HepG2 (cell line): ENCODE measurements around the gene SRSF3. TPM values are rescaled to one million over a fixed set of nuclear protein-coding genes. Genes with fewer than 3 reads are reported as not detected.

Experiments used
- RBFOX2 ChIP-seq: fragments of 200-400 bp; formaldehyde crosslinking; IDR thresholded peaks from 2 replicates; pipeline ENCODE4 v1.6.1; 2017; ENCODE audit warnings: low read depth, mild to moderate bottlenecking, low read length
- RBM22 ChIP-seq: fragments of 200-400 bp; formaldehyde crosslinking; optimal IDR thresholded peaks from 2 replicates; pipeline ENCODE3; 2017; ENCODE audit warnings: mild to moderate bottlenecking, low read length, moderate library complexity
- TOPORS ChIP-seq: sonication (generic); formaldehyde crosslinking; IDR thresholded peaks from 2 replicates; pipeline ENCODE4 v1.8.0; 2023; ENCODE audit warnings: mild to moderate bottlenecking, missing genetic modification reagents
- ZKSCAN5 ChIP-seq: sonication (generic); formaldehyde crosslinking; IDR thresholded peaks from 2 replicates; pipeline ENCODE4 v1.5.1; 2020; ENCODE audit warnings: mild to moderate bottlenecking, missing genetic modification reagents
- ZNF501 ChIP-seq: sonication (generic); formaldehyde crosslinking; IDR thresholded peaks from 2 replicates; pipeline ENCODE4 v1.5.1; 2020; ENCODE audit warnings: mild to moderate bottlenecking, moderate library complexity, missing genetic modification reagents
- ZNF766 ChIP-seq: sonication (generic); formaldehyde crosslinking; IDR thresholded peaks from 2 replicates; pipeline ENCODE4 v1.5.0; 2020; ENCODE audit warnings: missing genetic modification reagents, borderline replicate concordance
- ZSCAN29 ChIP-seq: sonication (generic); formaldehyde crosslinking; conservative IDR thresholded peaks from 2 replicates; pipeline ENCODE4 v1.4.0; 2020; ENCODE audit warnings: mild to moderate bottlenecking, missing genetic modification reagents
- polyA plus RNA-seq, 8 experiments: library from polyadenylated mRNA; depleted of rRNA in 3 of 8; stranded (reverse) in 7 of 8; unstranded in 1 of 8; fragments of >200 nt; fragmentation: Illumina TruSeq in 4 of 8; extraction: Trizol in 4 of 8; gene quantifications; 2 replicates each; pipeline versions ENCODE4 v1.2.1 to v1.2.3, GENCODE V29; 2011 to 2016; ENCODE audit warnings: low read depth in 4 of 8, missing spikeins in 1 of 8, mixed read lengths in 1 of 8; ENCODE audit not compliant: insufficient read depth in 1 of 8
- total RNA-seq, 5 experiments: library from RNA; depleted of rRNA; stranded (reverse); fragments of >200 nt; fragmentation: Illumina TruSeq; extraction: Trizol; gene quantifications; 2 replicates each; pipeline ENCODE4 v1.2.3, GENCODE V29; 2016; ENCODE audit warnings: low read depth in 1 of 5
- TF ChIP-seq, protein P1 (sequence below): sonication (generic); formaldehyde crosslinking; IDR thresholded peaks from 2 replicates; pipeline ENCODE4 v1.5.0; 2020; ENCODE audit warnings: mild to moderate bottlenecking, missing genetic modification reagents, borderline replicate concordance
- TF ChIP-seq, protein P2 (sequence below): conservative IDR thresholded peaks from 2 replicates; pipeline ENCODE4 v1.6.1; 2018; ENCODE audit warnings: missing genetic modification reagents
- TF ChIP-seq, protein P3 (sequence below): sonication (generic); formaldehyde crosslinking; IDR thresholded peaks from 2 replicates; pipeline ENCODE4 v1.4.0; 2020; ENCODE audit warnings: missing genetic modification reagents
- TF ChIP-seq, protein P4 (sequence below): fragments of 450-650 bp; IDR thresholded peaks from 2 replicates; pipeline ENCODE4 v1.6.1; 2017
- TF ChIP-seq, protein P5 (sequence below): sonication (generic); formaldehyde crosslinking; IDR thresholded peaks from 2 replicates; pipeline ENCODE4 v1.4.0; 2020; ENCODE audit warnings: mild to moderate bottlenecking, missing genetic modification reagents
- TF ChIP-seq, protein P6 (sequence below): fragments of 450-650 bp; IDR thresholded peaks from 2 replicates; pipeline ENCODE4 v1.6.1; 2016

SRSF3 gene
- total and polyA plus RNA-seq, 2 of the 13 experiments (the other 11 are each of a cell fraction or from before 2014, with no cell fraction given), result 206 to 684 TPM

DNA sequence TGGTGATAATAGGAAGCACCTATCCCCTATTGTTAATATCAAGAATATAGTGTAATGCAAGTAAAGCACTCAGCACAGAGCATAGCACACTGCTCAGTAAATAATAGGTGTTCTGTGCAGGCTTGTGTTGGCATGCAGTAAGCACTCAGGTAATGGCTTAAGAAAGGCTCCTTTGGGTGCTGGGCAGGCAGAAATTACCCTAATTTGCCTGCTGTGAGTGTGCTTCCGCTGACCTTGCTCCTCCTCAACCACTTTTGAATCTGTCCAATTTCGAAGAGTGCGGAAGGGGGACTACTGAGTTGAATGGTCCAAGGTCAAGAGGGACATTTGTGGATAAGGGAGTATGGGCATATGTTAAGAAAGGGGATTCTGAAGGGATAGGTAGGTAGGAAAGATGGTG lies 15.4 kb downstream of the SRSF3 start (continued):
- TF ChIP-seq, protein P1, sequence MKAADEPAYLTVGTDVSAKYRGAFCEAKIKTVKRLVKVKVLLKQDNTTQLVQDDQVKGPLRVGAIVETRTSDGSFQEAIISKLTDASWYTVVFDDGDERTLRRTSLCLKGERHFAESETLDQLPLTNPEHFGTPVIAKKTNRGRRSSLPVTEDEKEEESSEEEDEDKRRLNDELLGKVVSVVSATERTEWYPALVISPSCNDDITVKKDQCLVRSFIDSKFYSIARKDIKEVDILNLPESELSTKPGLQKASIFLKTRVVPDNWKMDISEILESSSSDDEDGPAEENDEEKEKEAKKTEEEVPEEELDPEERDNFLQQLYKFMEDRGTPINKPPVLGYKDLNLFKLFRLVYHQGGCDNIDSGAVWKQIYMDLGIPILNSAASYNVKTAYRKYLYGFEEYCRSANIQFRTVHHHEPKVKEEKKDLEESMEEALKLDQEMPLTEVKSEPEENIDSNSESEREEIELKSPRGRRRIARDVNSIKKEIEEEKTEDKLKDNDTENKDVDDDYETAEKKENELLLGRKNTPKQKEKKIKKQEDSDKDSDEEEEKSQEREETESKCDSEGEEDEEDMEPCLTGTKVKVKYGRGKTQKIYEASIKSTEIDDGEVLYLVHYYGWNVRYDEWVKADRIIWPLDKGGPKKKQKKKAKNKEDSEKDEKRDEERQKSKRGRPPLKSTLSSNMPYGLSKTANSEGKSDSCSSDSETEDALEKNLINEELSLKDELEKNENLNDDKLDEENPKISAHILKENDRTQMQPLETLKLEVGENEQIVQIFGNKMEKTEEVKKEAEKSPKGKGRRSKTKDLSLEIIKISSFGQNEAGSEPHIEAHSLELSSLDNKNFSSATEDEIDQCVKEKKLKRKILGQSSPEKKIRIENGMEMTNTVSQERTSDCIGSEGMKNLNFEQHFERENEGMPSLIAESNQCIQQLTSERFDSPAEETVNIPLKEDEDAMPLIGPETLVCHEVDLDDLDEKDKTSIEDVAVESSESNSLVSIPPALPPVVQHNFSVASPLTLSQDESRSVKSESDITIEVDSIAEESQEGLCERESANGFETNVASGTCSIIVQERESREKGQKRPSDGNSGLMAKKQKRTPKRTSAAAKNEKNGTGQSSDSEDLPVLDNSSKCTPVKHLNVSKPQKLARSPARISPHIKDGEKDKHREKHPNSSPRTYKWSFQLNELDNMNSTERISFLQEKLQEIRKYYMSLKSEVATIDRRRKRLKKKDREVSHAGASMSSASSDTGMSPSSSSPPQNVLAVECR, result no peak
- TF ChIP-seq RBM22 (peak; percentile 27), RBFOX2 (no peak), TOPORS (no peak), ZKSCAN5 (no peak), ZNF501 (CRISPR knock-in tag) (0 out of 2 replicates have a peak, but pooled peaks have one; percentile 9), ZNF766 (no peak), ZSCAN29 (CRISPR knock-in tag) (0 out of 2 replicates have a peak, but pooled peaks have one; percentile 11)
- TF ChIP-seq, protein P2, sequence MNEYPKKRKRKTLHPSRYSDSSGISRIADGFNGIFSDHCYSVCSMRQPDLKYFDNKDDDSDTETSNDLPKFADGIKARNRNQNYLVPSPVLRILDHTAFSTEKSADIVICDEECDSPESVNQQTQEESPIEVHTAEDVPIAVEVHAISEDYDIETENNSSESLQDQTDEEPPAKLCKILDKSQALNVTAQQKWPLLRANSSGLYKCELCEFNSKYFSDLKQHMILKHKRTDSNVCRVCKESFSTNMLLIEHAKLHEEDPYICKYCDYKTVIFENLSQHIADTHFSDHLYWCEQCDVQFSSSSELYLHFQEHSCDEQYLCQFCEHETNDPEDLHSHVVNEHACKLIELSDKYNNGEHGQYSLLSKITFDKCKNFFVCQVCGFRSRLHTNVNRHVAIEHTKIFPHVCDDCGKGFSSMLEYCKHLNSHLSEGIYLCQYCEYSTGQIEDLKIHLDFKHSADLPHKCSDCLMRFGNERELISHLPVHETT, result no peak
- TF ChIP-seq, protein P3, sequence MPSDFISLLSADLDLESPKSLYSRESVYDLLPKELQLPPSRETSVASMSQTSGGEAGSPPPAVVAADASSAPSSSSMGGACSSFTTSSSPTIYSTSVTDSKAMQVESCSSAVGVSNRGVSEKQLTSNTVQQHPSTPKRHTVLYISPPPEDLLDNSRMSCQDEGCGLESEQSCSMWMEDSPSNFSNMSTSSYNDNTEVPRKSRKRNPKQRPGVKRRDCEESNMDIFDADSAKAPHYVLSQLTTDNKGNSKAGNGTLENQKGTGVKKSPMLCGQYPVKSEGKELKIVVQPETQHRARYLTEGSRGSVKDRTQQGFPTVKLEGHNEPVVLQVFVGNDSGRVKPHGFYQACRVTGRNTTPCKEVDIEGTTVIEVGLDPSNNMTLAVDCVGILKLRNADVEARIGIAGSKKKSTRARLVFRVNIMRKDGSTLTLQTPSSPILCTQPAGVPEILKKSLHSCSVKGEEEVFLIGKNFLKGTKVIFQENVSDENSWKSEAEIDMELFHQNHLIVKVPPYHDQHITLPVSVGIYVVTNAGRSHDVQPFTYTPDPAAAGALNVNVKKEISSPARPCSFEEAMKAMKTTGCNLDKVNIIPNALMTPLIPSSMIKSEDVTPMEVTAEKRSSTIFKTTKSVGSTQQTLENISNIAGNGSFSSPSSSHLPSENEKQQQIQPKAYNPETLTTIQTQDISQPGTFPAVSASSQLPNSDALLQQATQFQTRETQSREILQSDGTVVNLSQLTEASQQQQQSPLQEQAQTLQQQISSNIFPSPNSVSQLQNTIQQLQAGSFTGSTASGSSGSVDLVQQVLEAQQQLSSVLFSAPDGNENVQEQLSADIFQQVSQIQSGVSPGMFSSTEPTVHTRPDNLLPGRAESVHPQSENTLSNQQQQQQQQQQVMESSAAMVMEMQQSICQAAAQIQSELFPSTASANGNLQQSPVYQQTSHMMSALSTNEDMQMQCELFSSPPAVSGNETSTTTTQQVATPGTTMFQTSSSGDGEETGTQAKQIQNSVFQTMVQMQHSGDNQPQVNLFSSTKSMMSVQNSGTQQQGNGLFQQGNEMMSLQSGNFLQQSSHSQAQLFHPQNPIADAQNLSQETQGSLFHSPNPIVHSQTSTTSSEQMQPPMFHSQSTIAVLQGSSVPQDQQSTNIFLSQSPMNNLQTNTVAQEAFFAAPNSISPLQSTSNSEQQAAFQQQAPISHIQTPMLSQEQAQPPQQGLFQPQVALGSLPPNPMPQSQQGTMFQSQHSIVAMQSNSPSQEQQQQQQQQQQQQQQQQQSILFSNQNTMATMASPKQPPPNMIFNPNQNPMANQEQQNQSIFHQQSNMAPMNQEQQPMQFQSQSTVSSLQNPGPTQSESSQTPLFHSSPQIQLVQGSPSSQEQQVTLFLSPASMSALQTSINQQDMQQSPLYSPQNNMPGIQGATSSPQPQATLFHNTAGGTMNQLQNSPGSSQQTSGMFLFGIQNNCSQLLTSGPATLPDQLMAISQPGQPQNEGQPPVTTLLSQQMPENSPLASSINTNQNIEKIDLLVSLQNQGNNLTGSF, result no peak
- TF ChIP-seq, protein P4, sequence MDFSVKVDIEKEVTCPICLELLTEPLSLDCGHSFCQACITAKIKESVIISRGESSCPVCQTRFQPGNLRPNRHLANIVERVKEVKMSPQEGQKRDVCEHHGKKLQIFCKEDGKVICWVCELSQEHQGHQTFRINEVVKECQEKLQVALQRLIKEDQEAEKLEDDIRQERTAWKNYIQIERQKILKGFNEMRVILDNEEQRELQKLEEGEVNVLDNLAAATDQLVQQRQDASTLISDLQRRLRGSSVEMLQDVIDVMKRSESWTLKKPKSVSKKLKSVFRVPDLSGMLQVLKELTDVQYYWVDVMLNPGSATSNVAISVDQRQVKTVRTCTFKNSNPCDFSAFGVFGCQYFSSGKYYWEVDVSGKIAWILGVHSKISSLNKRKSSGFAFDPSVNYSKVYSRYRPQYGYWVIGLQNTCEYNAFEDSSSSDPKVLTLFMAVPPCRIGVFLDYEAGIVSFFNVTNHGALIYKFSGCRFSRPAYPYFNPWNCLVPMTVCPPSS, result no peak
- TF ChIP-seq, protein P5, sequence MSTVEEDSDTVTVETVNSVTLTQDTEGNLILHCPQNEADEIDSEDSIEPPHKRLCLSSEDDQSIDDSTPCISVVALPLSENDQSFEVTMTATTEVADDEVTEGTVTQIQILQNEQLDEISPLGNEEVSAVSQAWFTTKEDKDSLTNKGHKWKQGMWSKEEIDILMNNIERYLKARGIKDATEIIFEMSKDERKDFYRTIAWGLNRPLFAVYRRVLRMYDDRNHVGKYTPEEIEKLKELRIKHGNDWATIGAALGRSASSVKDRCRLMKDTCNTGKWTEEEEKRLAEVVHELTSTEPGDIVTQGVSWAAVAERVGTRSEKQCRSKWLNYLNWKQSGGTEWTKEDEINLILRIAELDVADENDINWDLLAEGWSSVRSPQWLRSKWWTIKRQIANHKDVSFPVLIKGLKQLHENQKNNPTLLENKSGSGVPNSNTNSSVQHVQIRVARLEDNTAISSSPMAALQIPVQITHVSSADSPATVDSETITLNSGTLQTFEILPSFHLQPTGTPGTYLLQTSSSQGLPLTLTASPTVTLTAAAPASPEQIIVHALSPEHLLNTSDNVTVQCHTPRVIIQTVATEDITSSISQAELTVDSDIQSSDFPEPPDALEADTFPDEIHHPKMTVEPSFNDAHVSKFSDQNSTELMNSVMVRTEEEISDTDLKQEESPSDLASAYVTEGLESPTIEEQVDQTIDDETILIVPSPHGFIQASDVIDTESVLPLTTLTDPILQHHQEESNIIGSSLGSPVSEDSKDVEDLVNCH (CRISPR knock-in tag), result no peak
- TF ChIP-seq, protein P6, sequence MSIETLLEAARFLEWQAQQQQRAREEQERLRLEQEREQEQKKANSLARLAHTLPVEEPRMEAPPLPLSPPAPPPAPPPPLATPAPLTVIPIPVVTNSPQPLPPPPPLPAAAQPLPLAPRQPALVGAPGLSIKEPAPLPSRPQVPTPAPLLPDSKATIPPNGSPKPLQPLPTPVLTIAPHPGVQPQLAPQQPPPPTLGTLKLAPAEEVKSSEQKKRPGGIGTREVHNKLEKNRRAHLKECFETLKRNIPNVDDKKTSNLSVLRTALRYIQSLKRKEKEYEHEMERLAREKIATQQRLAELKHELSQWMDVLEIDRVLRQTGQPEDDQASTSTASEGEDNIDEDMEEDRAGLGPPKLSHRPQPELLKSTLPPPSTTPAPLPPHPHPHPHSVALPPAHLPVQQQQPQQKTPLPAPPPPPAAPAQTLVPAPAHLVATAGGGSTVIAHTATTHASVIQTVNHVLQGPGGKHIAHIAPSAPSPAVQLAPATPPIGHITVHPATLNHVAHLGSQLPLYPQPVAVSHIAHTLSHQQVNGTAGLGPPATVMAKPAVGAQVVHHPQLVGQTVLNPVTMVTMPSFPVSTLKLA, result no peak
